Stimulated activated CD4-positive, alpha-beta T cell treated with anti-CD3 and anti-CD28 coated beads, Interleukin-4, amount 100 ng/mL, for 48 hours (primary cell): Measurements from ENCODE around the gene CLIP1.
"Not testable (repeated sequence)": the region's sequence is repeated elsewhere in the genome, so short reads cannot be mapped to it uniquely, and the experiment has no call there.

Source experiments
- DNase-seq, 2 donors: peaks; one replicate each; pipeline ENCODE4 v3.0.0-alpha.2; 2020; ENCODE audit warnings: low read depth in 2 of 2

Gene CLIP1

DNA sequence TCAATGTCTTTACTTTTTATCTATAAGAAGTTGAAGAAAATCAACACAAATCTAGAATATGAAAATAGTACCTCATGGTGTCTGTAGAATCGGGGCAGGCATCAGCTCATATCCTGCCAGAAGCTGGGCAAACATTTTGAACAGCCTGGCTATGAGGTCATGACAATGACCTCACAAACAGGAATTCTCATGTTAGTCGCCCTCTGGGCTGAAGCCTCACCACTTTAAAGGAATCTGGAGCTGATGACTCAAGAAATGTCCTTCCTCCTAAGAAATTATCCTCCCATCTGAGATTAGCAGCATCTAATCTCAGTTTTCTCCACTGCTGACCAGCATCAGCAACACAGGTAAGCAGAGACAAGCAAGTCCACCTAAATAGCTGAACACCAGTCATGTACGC is 27.1 kb downstream of the CLIP1 start:
- DNase-seq: no peak

DNA sequence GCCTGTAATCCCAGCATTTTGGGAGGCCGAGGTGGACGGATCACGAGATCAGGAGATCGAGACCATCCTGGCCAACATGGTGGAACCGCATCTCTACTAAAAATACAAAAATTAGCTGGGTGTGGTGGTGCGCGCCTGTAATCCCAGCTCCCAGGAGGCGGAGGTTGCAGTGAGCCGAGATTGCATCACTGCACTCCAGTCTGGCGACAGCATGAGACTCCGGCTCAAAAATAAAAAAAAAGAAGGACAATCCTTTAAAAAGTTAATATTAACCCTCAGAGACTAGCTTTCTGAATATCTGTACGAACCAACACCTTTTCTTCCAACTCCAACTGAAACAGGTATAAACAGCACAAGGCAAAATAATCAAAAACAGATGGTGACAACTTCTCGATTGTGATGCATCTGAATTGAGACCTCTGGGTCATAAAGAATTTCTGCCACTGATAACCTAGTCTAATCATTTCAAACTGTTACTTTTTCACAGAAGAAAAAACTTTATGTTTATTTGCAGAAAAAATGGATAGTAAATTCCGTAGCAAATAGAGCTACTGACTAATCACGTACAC is 27.8 kb downstream of the CLIP1 start:
- no peak for DNase-seq

DNA sequence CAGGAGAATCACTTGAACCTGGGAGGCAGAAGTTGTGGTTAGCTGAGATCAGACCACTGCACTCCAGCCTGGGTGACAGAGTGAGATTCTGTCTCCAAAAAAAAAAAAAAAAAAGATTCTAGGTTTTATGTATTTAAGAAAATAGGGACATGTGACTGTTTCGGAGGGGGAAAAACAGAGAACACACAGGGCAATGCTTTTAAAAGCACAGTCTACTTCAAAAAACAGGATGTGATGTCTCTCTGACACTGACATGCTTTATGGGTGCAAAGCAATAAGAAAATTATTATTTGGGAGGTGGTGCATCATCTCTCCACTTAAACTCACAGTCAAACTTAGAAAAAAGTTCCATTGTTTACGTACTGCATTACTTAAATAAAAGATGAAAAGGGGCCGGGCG is 28.7 kb downstream of the CLIP1 start:
- no peak for DNase-seq

DNA sequence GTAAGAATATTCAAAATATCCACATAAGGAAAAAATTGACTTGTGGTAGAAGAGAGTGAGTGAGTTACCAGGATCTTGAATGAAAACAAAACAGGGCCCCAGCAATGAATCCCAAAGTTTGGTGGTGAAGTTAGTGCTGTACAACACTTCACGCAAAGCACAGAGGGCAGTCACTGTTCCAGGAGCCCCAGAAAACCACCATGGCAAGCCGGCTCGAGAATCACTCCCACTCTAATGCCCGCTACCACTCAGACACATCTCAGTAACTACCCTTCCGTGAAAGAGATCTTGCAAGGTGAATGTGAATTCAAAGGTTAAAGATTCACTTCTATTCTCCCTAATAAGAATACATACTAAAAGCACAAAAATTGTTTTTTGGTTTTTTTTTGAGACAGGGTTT is 30.1 kb downstream of the CLIP1 start:
- DNase-seq: no peak

DNA sequence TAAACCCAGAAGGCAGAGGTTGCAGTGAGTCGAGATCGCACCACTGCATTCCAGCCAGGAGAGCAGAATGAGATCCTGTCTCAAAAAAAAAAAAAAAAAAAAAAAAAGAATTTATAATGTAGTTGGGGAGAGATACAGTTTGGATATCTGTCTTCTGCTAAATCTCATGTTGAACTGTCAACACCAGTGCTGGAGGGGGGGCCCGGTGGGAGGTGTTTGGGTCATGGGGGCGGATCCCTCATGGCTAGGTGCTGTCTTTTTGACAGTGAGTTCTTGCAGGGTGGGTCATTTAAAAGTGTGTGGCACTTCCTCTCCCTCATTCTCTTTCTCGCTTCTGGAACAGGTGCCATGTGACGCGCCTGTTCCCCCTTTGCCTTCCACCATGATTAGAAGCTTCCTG is 32.8 kb downstream of the CLIP1 start:
- DNase-seq: no peak

DNA sequence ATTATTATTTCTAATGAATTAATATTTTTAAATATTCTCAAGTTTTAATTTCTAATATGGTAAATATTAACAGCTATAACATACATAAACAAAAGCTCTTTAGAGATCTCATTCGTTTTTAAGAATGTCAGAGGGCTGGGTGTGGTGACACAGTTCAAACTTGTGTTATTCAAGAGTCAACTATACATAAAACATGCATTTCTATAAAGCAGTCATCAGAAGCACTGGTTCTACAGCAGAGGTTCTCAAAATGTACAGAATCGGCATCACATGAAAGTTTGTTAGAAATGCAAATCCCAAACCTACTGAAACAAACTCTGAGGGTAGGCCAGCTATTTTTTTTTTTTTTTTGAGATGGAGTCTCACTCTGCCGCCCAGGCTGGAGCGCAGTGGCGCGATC is 34.6 kb downstream of the CLIP1 start:
- no peak for DNase-seq

DNA sequence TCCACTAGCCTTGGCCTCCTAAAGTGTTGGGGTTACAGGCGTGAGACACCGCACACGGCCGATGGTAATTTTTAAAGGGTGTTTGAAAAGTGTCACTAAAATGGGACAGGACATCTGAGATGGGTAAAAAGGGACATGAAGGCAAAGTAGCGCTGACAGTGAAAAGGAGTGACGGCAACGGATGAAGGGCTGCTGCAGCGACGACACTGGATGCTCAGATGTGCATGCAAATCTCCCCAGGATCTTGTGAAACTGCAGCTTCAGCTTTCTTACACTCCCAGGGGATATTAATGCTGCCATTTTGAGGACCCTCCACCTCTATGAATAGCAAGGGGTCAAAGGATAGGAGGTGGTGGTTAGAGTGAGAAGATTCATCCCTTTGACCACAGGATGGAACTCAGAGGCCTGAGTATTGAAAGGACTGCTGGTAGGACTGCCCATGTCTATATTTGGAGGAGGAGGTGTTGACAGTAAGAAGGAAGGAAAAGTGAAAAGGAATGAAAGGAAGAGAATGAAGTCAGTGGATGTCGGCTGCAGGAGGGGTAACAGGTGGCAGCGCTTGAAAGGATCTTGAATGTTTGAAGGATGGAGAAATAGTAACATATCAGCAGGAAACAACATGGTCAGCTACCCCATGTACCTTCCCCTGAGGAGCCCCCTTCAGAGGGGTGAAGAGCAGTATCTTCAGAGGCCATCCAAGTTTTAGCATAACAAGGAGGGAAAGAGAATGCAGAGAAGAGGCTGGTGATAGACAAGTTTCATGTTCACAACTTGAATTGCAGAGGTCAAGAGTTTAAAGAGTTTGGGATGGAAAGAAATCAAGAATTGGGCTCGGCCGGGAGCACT is 37.1 kb downstream of the CLIP1 start:
- DNase-seq: no peak

DNA sequence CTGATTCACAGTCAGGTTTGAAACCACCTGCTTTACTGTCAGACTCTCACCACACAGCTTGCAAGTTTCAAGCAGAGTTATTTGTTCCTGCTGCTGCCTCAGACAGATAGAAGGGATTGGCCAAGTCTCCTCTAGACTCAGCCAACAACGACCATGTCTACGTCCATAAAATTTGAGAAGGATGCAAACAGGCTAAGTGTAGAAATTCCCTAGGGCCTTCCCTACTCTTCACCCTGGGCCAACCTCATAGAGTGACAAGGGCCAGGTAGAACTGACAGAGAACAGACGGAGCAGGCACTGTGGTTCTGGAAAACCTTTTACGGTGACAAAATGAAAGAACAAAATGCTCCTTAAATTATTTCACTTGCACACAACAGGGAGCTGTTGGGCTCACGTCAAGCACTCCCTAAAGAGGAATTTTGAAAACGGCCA is 39.5 kb downstream of the CLIP1 start:
- DNase-seq: no peak

DNA sequence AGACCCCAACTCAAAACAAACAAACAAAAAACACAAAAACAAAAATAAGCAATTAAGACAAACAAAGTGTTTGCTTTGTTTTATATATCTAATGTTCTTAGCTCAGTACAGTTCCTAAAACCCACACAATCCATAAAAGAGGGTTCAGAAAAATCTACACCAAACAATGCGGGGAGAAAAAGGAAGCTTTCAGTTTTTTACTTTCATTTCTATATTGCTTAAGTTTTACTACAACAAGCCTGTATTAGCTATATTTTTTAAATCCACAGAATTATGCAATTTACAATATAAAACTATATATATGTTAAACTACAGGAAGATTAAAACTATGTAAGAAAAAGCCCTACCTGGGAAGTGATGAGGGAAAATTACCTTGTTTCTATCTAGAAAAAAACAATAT is 41.4 kb downstream of the CLIP1 start:
- DNase-seq: no peak

DNA sequence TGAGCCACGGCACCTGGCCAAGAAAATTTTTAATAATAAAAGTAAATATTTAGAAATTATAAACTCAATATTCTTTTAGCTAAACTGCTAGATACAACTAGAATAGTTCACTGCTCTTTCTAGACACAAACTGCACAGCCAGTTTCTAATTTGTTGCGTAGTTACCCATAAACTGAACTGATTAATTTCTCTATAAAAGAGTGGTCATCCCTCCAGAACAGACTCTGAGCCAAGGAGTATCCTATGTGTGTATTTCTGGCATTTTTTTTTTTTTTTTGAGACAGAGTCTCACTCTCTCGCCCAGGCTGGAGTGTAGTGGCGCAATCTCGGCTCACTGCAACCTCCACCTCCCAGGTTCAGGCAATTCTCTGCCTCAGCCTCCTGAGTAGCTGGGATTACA is 45.7 kb downstream of the CLIP1 start:
- not testable (repeated sequence) for DNase-seq

DNA sequence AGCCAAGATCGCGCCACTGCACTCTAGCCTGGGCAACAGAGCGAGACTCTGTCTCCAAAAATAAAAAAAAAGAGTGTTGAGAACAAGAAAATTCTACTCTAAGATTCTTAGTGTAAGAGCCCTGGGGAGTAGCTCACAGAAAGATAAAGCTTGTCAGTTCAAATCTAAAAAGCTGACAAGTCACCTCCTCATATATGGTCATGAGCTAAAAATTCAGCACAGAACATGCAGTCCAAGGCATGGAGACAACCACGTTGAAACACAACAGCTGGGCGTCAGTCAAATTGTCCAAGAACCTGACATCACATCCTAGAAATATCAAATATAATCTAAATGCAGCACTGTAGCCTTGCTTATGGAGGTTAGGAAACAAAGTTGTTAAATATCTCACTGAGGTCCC is 47.8 kb downstream of the CLIP1 start:
- DNase-seq: no peak

DNA sequence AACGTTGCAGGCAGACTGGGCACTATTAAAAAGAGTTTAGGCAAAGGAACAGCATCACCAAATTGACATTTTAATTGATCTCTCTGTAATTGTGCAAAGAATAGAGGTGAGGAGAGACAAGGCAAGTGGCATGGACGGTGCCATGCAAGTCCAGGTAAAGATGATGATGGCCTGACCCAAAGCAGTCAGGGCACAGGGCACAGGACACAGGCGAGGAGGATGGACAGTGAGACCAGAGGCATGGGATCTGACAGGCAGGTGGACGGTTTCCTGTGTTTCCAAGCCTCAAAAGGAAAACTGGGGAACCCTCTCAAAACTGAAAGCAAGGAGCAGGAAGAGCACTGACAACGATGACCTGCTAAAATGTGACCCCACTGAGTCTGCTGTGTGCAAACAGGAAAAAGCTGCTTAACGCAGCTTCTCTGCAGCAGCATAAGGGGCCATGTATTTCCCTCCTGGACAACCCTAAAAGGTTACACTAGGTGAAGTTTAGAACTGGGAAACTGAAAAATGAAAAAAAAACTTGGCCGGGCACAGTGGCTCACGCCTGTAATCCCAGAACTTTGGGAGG is 50.9 kb downstream of the CLIP1 start:
- no peak for DNase-seq

DNA sequence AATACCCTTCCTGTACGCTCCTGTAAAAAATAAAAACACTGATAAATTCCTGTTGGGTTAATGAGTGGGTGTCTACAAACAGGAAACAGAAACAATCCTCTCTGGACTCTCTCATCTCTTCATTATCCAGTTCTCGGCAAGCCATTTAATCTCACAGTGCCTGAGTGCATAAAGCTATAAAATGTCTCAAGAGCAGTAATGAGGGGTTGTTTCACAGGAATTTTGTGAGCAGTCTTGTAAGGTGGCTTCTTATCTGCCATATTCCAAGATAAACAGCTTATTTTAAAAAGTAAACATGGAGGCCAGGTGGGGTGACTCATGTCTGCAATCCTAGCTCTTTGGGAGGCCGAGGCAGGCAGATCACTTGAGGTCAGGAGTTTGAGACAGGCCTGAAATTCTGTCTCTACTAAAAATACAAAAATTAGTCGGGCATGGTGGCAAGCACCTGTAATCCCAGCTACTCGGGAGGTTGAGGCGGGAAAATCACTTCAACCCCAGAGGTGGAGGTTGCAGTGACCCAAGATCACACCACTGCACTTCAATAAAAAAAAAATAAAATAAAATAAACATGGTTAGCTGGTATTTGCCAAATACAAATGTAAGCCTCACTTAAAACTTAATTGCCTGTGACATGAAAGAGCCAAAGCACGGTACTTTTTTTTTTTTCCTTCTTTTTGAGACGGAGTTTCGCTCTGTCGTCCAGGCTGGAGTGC is 54.0 kb downstream of the CLIP1 start:
- no peak for DNase-seq

DNA sequence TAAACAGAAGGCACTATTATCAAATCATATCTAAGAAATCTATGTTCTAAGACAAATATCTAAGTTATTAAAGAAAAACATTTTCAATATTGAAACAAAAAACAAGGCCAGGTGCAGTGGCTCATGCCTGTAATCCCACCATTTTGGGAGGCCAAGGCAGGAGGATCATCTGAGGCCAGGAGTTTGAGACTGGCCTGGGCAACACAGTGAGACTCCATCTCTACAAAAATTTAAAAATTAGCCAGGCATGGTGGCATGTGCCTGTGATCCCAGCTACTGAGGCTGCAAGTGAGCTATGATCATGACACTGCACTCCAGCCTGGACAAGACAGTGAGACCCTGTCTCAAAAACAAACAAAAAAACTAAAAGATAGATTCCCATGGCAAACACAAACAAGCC is 54.8 kb downstream of the CLIP1 start:
- not testable (repeated sequence) for DNase-seq

DNA sequence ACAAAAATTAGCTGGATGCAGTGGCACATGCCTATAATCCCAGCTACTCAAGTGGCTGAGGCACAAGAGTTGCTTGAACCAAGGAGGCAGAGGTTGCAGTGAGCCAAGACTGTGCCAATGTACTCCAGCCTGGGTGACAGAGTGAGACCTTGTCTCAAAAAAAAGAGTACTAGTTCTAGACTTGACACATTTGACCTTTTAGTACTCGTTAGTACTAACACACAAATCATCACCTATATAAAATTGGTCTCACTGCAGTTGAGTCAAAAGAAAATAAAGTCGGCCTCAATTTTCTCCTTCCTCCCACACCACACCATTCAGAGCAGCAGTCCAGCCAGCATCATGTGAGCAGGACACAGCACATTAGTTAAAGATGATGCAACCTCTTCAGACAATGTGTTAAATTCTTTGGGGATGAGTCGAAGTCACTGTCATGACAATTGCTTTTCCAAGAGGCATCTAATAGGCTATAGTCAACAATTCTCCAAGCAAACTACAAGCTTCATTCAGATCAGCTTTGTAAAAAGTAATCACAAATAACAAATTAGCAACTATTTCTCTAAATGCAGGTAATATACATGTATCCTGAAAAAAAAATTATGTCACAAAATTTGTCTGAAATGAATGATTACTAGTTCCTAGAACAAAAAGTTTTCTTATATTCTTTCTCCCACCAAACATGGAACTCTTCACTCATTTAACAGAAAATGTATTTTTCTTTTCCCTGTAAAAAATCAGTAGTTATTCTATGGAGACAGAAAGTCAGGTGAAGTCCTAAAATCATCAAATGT is 55.6 kb downstream of the CLIP1 start:
- no peak for DNase-seq

DNA sequence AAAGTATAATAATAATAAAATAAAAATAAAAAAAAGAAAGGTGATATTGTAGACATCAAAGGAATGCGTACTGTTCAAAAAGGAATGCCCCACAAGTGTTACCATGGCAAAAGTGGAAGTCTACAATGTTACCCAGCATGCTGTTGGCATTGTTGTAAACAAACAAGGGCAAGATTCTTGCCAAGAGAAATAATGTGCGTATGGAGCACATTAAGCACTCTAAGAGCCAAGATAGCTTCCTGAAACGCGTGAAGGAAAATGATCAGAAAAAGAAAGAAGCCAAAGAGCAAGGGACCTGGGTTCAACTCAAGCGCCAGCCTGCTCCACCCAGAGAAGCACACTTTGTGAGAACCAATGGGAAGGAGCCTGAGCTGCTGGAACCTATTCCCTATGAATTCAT is 57.2 kb downstream of the CLIP1 start:
- DNase-seq: not testable (repeated sequence)

DNA sequence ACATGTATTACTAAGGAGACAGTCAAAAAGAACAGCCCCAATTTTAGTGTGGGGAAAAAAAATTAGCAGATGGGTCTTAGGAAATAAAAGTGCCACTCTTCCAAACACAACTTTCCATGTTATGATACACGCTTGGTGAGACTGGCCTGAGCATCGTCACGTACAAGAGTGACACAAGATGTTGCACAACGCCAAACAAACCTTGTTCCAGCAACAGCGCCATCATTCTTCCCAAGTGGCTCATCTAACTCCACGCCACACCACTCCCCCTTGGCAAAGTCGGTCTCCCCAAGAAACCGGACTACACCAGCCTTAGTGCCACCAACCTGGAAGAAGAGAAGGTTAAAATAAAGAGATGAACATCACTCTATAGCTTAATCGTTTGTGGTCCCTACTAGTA is 58.7 kb downstream of the CLIP1 start:
- DNase-seq: no peak

DNA sequence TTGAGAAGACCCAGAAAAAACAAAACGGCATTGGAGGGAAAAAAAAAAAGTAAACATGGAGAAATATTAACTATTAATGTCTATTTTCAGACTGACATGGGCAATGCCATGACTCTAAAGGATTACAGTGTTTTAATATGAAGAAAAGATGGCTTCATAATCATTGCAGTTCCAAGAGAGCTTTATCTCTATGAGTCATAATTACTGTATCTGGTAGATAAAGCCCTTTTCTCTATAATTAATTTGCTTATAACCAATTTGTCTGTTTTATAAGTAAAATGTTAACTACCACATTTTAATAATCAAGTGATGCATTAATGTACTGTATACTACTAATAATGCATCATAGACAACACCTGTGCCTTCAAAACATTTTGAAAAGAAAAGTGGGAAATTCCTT is 59.7 kb downstream of the CLIP1 start:
- DNase-seq: no peak

DNA sequence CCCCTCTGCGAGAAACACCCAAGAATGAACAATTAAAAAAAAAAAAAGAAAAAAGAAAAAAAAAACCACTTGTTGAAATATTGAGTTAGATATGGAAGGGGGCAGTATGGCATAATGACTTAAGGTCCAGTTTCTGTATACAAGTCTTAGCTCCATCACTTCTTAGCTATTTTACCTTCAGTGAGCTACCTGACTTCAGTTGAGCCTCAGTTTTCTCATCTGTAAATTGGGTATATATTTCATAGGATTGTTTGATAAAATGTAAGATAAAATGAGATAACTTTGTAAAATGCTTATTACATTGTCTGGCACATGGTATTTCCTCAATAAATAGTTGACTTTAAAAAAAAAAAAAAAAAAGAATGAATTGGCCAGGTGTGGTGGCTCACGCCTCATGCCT is 64.1 kb downstream of the CLIP1 start:
- not testable (repeated sequence) for DNase-seq

DNA sequence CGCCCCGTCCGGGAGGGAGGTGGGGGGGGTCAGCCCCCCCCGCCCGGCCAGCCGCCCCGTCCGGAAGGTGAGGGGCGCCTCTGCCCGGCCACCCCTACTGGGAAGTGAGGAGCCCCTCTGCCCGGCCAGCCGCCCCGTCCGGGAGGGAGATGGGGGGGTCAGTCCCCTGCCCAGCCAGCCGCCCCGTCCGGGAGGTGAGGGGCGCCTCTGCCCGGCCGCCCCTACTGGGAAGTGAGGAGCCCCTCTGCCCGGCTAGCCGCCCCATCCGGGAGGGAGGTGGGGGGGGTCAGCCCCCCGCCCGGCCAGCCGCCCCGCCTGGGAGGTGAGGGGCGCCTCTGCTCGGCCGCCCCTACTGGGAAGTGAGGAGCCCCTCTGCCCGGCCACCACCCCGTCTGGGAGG is 64.9 kb downstream of the CLIP1 start:
- not testable (repeated sequence) for DNase-seq

DNA sequence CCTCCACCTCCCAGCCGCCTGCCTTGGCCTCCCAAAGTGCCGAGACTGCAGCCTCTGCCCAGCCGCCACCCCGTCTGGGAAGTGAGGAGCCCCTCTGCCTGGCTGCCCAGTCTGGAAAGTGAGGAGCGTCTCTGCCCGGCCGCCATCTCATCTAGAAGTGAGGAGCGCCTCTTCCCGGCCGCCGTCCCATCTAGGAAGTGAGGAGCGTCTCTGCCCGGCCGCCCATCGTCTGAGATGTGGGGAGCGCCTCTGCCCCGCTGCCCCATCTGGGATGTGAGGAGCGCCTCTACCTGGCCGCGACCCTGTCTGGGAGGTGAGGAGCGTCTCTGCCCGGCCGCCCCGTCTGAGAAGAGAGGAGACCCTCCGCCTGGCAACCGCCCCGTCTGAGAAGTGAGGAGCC is 65.5 kb downstream of the CLIP1 start:
- DNase-seq: not testable (repeated sequence)

DNA sequence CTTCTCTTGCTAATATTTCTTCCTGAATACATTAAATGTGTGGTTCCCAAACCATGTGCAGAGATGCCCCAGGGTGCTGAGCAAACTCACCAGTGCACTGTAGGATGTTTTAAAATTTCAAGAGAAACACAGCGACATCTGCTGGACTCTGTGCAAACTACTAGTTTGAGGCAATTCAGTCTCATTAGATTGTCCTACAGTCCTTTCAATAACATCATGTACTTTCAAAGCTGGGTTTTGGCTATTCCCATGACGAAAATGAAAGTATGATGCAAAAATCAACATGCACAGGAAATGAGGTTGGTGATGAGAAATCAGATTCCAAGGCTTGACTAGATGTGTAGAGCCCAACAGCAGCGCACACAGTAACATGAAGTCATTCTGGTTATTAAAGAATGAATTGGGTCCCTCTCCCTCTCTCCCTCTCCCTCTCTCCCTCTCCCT is 66.3 kb downstream of the CLIP1 start:
- DNase-seq: peak; percentile 24 to 28
